GM10847 (cell line): Measurements from ENCODE around the gene NMT1.

Experiments used
- POLR2A ChIP-seq: IDR thresholded peaks from 2 replicates; pipeline ENCODE4 v1.6.1; 2011; ENCODE audit not compliant: insufficient read length; ENCODE audit errors: extremely low read depth

NMT1 gene

GRCh38 chr17:45129426-45129939 is 68.4 kb downstream of the NMT1 start:
- no peak for TF ChIP-seq POLR2A

GRCh38 chr17:45129940-45130680 is 69.0 kb downstream of the NMT1 start:
- no peak for TF ChIP-seq POLR2A

- no peak for TF ChIP-seq POLR2A
Measured at GRCh38 chr17:45130681-45131615, 69.8 kb downstream of the NMT1 start.

GRCh38 chr17:45131616-45132319 is 70.7 kb downstream of the NMT1 start:
- no peak for TF ChIP-seq POLR2A

- no peak for TF ChIP-seq POLR2A
Measured at GRCh38 chr17:45132320-45132571, 71.1 kb downstream of the NMT1 start, which contains the start of gene PLCD3. Gene PLCD3 (minus strand): TSS chr17:45132515. CDS start chr17:45132410, 105 bp downstream.

GRCh38 chr17:45132572-45133463 is 71.7 kb downstream of the NMT1 start:
- no peak for TF ChIP-seq POLR2A

- TF ChIP-seq POLR2A = peak; percentile 76
Measured at GRCh38 chr17:45135192-45135977, 74.3 kb downstream of the NMT1 start, which contains the start of gene ACBD4. Gene ACBD4 (plus strand): TSS chr17:45135687. CDS start chr17:45136145, 458 bp downstream.

GRCh38 chr17:45135978-45136791 is 75.1 kb downstream of the NMT1 start:
- TF ChIP-seq POLR2A = no peak

- no peak for TF ChIP-seq POLR2A
Measured at GRCh38 chr17:45136846-45137560, 75.9 kb downstream of the NMT1 start.

GRCh38 chr17:45137561-45138305 is 76.6 kb downstream of the NMT1 start:
- no peak for TF ChIP-seq POLR2A

- TF ChIP-seq POLR2A = no peak
Measured at GRCh38 chr17:45138911-45139532, 77.9 kb downstream of the NMT1 start.
